ENCODE data around the gene RSPH1. TPM values are rescaled to one million over a fixed set of nuclear protein-coding genes. Genes with fewer than 3 reads are reported as not detected.

Gene RSPH1
- total RNA-seq, 1 donor from 2014 or later, result 5.6 TPM

GRCh38 chr21:42429856-42430255 is 66.2 kb downstream of the RSPH1 start:
- no peak for DNase-seq (ENCODE audit: low spot score)

- DNase-seq (ENCODE audit: low spot score), result no peak
These were observed 67.0 kb downstream of the RSPH1 start for GRCh38 chr21:42429021-42429420.

- DNase-seq (ENCODE audit: low spot score), result no peak
These were observed 68.1 kb downstream of the RSPH1 start for GRCh38 chr21:42427809-42428419.

- DNase-seq (ENCODE audit: low spot score), result no peak
These were observed 69.0 kb downstream of the RSPH1 start for GRCh38 chr21:42426876-42427480.

- DNase-seq (ENCODE audit: low spot score), result no peak
These were observed 69.6 kb downstream of the RSPH1 start for GRCh38 chr21:42426424-42426823.

- no peak for DNase-seq (ENCODE audit: low spot score)
These were observed 70.4 kb downstream of the RSPH1 start for GRCh38 chr21:42425591-42425990.

GRCh38 chr21:42424914-42425541 is 71.0 kb downstream of the RSPH1 start:
- no peak for DNase-seq (ENCODE audit: low spot score)

- DNase-seq (ENCODE audit: low spot score), result no peak
These were observed 72.3 kb downstream of the RSPH1 start for GRCh38 chr21:42423685-42424084.

- no peak for DNase-seq (ENCODE audit: low spot score)
These were observed 72.8 kb downstream of the RSPH1 start for GRCh38 chr21:42423197-42423675.

Other genes starting within 250 kb of the RSPH1 start
- gene TFF3, start 180.8 kb downstream of the RSPH1 start, total RNA-seq, result 1,342 TPM
- 115 TPM for gene TFF2, start 145.2 kb downstream of the RSPH1 start, total RNA-seq
- gene TFF1, start 129.7 kb downstream of the RSPH1 start, total RNA-seq, result 241 TPM
- 10.5 TPM for gene TMPRSS3, start 100.2 kb downstream of the RSPH1 start, total RNA-seq
- gene UBASH3A, start 92.3 kb downstream of the RSPH1 start, total RNA-seq, result 2.0 TPM
- gene SLC37A1, start 17.6 kb upstream of the RSPH1 start, total RNA-seq, result 56.2 TPM
- gene PDE9A, start 157.4 kb upstream of the RSPH1 start, total RNA-seq, result 22.8 TPM

All from mucosa of gallbladder (tissue), 1 donor.